Ascending aorta (tissue), 2 donors: ENCODE results near the gene SRGAP3. TPM values are rescaled to one million over a fixed set of nuclear protein-coding genes. Genes with fewer than 3 reads are reported as not detected.

Experiments used
- DNase-seq, 2 donors: peaks; one replicate each; pipeline ENCODE4 v3.0.0-alpha.2; 2019; ENCODE audit warnings: low spot score in 2 of 2
- H3K27ac ChIP-seq, 2 donors: fragments of 200-600 bp; sonication (generic); one replicate each; pipeline ENCODE4 v1.5.1; 2016 to 2017; ENCODE audit warnings: mild to moderate bottlenecking in 1 of 2
- H3K27me3 ChIP-seq: fragments of 200-600 bp; sonication (generic); one replicate; pipeline ENCODE4 v1.5.1; 2017
- H3K36me3 ChIP-seq, 2 donors: fragments of 200-600 bp; sonication (generic); one replicate each; pipeline ENCODE4 v1.5.1; 2016
- H3K4me1 ChIP-seq, 2 donors: fragments of 200-600 bp; sonication (generic); one replicate each; pipeline ENCODE4 v1.5.1; 2016 to 2017; ENCODE audit warnings: mild to moderate bottlenecking in 1 of 2
- H3K4me3 ChIP-seq, 2 donors: fragments of 200-600 bp; sonication (generic); one replicate each; pipeline ENCODE4 v1.5.1; 2016 to 2017; ENCODE audit warnings: mild to moderate bottlenecking in 1 of 2
- H3K9me3 ChIP-seq, 2 donors: fragments of 200-600 bp; sonication (generic); one replicate each; pipeline ENCODE4 v1.5.1; 2016
- intact Hi-C: fragments of 100-400 bp; cut with DNase I; formaldehyde crosslinking; loops from one replicate; pipeline ENCODE4 v1.15.1; 2023
- total RNA-seq: library from RNA; depleted of rRNA; stranded (reverse); fragments of >200 nt; gene quantifications from one replicate; pipeline ENCODE4 v1.1.0, GENCODE V29; 2016
- TF ChIP-seq, protein P1 (sequence below), 3 experiments: fragments of 200-600 bp in 2 of 3; fragments of 450-650 bp in 1 of 3; sonication (generic) in 2 of 3; IDR thresholded peaks; one replicate each; pipeline ENCODE4 v1.5.1; 2016 to 2019; ENCODE audit warnings: antibody characterized with exemption in 3 of 3, mild to moderate bottlenecking in 1 of 3, moderate library complexity in 1 of 3

The SRGAP3 gene
- total RNA-seq, 1 donor from 2014 or later = 1.6 TPM

DNA sequence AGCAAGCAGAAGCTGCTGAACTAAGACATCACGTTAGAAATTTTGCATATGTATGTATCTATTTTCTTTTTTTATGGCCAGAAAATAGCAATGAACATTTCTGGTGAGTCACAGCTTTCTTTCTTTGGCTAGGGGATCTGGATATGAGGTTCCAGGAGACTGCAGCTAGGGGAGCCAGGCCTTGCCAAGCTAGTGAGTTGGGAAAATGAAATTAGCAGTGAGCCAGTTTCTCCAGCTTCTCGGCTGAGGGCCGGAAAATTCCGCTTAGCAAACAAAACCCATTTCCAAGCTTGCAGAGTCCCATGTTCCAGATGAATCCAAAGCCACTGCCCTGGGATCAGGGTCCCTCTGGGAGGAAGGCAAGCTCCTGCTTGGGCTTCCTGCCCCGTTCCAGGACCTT, 137.6 kb downstream of the SRGAP3 start:
- Histone ChIP-seq H3K27ac (peak overlapping the region; percentile 32 to 47), H3K9me3 (no peaks in the 10 kb centered on the region), H3K4me3 (no peak overlapping the region), H3K27me3 (no peaks in the 10 kb centered on the region), H3K4me1 (peaks cover 0 to 12% of the 10 kb centered on the region in 2 donors), H3K36me3 (no peaks in the 10 kb centered on the region)
- intact Hi-C loops = no loop called here
- TF ChIP-seq, protein P1, sequence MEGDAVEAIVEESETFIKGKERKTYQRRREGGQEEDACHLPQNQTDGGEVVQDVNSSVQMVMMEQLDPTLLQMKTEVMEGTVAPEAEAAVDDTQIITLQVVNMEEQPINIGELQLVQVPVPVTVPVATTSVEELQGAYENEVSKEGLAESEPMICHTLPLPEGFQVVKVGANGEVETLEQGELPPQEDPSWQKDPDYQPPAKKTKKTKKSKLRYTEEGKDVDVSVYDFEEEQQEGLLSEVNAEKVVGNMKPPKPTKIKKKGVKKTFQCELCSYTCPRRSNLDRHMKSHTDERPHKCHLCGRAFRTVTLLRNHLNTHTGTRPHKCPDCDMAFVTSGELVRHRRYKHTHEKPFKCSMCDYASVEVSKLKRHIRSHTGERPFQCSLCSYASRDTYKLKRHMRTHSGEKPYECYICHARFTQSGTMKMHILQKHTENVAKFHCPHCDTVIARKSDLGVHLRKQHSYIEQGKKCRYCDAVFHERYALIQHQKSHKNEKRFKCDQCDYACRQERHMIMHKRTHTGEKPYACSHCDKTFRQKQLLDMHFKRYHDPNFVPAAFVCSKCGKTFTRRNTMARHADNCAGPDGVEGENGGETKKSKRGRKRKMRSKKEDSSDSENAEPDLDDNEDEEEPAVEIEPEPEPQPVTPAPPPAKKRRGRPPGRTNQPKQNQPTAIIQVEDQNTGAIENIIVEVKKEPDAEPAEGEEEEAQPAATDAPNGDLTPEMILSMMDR (IDR thresholded peaks at IDR 0.05) = peak; percentile 17 to 39 (median 20)
- DNase-seq = peak in 1 of 2 donors; percentile 74

DNA sequence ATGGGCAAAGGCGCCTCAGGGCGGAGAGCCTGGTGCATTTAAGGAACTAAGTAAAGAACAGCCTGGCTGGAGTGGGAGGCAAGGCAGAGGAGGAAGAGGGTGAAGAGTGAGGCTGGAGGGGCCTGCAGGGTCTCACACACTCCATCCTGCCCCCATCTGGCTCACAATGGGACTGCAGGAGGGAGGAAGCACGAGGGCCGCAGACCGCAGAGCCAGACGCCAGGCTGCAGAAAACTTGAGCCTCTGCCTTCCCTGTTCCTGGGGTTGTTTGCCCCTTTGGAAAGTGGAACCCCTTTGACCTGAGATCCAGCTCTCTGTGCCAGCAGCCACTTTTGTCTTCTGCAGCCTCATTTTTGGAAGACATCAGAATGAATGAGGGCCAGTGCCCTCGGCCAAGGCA, 138.0 kb downstream of the SRGAP3 start:
- H3K36me3 ChIP-seq = no peaks in the 10 kb centered on the region
- intact Hi-C loops = no loop called here
- H3K4me3 ChIP-seq = no peak overlapping the region
- TF ChIP-seq, protein P1 (IDR thresholded peaks at IDR 0.05) = peak in 1 of 3 experiments; percentile 17
- no peaks in the 10 kb centered on the region for H3K9me3 ChIP-seq
- DNase-seq = no peak
- no peaks in the 10 kb centered on the region for H3K27me3 ChIP-seq
- H3K27ac ChIP-seq = no peak overlapping the region
- peaks cover 0 to 12% of the 10 kb centered on the region in 2 donors for H3K4me1 ChIP-seq

DNA sequence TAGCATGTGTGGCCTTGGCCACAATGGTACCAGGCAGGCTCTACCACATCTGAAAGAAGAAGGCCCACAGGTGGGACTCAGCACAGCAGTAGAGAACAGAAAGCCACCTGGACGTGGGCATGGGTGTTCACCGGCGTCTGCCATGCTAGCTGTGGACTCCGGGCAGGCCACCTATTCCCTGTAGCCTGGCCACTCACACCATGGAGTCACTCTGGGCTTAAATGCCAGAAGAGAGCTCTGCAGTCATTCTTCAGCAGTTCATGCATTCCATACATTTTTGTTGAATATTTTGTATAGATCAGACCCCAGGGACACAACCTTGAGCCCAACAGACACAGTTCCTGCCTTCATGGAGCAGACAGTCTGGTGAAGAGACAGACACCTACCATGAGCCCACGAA, 138.6 kb downstream of the SRGAP3 start:
- no peaks in the 10 kb centered on the region for H3K36me3 ChIP-seq
- no peaks in the 10 kb centered on the region for H3K9me3 ChIP-seq
- intact Hi-C loops = no loop called here
- no peak overlapping the region for H3K4me3 ChIP-seq
- TF ChIP-seq, protein P1 (IDR thresholded peaks at IDR 0.05) = no peak
- peaks cover 0 to 12% of the 10 kb centered on the region in 2 donors for H3K4me1 ChIP-seq
- no peak overlapping the region for H3K27ac ChIP-seq
- DNase-seq = no peak
- H3K27me3 ChIP-seq = no peaks in the 10 kb centered on the region

DNA sequence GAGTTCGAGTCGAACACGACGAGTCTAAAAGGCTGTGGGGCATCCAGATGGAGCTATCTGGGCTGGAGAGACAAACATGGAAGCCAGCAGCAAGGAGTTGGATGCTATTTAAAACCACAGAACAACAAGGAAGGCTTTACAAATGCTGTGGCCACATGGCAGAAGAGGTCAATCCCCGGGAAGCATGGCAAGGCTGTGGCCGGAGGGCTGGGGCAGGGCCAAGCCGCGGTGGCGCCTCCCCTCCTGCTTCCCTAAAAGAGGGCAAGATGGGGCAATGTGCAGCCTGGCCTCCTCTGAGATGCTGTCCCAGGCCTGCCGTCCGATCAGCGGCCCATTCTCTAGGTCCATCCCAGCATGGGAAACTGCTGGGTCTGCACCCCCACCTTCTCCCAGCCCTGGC, 139.1 kb downstream of the SRGAP3 start:
- no peak for DNase-seq

DNA sequence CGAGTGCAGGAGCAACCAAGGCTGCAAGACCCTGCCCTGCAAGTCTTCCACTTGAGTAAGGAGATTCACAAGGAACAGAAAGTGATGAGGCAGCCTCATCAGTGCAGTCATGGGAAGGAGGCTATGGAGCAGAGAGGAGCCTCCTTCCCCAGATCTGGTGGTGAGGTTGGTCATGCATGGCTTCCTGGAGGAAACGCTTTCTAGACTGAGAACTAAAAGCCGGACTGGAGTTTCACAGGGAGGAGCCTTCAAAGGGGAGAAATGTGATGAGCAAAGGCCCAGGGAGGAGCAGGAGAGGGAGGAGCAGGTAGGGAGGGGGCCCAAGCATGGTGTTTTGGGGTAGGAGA, 139.9 kb downstream of the SRGAP3 start:
- TF ChIP-seq, protein P1 (IDR thresholded peaks at IDR 0.05) = no peak
- Histone ChIP-seq H3K27me3 (no peaks in the 10 kb centered on the region), H3K4me1 (peaks cover 0 to 12% of the 10 kb centered on the region in 2 donors), H3K27ac (no peak overlapping the region), H3K9me3 (no peaks in the 10 kb centered on the region), H3K4me3 (no peak overlapping the region), H3K36me3 (no peaks in the 10 kb centered on the region)
- intact Hi-C loops = no loop called here
- DNase-seq = no peak

More for the DNA sequence above, 139.1 kb downstream of the SRGAP3 start:
- no peaks in the 10 kb centered on the region for H3K27me3 ChIP-seq
- no peaks in the 10 kb centered on the region for H3K36me3 ChIP-seq
- TF ChIP-seq, protein P1 (IDR thresholded peaks at IDR 0.05) = no peak
- H3K9me3 ChIP-seq = no peaks in the 10 kb centered on the region
- intact Hi-C loops = no loop called here
- H3K4me1 ChIP-seq = peaks cover 0 to 12% of the 10 kb centered on the region in 2 donors
- no peak overlapping the region for H3K4me3 ChIP-seq
- no peak overlapping the region for H3K27ac ChIP-seq
